Dedifferentiated amniotic fluid mesenchymal stem cell (primary cell): ENCODE results near the gene IRF1.
"Not testable (repeated sequence)": the region's sequence is repeated elsewhere in the genome, so short reads cannot be mapped to it uniquely, and the experiment has no call there.

Experiments used
- DNase-seq: peaks from one replicate; pipeline ENCODE4 v3.0.0-alpha.2; 2016; ENCODE audit errors: extremely low spot score

IRF1 gene

DNA sequence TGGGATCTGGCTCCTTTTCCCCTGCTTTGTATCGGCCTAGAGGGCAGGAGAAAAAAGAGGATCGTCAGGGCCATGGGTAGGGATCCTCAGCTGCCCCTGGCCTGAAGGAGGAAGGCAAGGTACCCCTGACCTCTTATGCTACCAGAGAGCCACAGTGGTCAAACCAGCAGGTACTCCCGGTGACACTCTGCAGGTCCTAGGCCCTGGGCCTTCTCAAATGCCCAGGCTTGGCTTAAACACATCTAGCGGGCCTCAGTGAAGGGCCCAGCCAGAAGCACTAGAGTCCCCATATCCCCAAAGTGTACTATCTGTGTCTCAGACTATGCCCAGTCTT lies 3.5 kb downstream of the IRF1 start:
- no peak for DNase-seq

DNA sequence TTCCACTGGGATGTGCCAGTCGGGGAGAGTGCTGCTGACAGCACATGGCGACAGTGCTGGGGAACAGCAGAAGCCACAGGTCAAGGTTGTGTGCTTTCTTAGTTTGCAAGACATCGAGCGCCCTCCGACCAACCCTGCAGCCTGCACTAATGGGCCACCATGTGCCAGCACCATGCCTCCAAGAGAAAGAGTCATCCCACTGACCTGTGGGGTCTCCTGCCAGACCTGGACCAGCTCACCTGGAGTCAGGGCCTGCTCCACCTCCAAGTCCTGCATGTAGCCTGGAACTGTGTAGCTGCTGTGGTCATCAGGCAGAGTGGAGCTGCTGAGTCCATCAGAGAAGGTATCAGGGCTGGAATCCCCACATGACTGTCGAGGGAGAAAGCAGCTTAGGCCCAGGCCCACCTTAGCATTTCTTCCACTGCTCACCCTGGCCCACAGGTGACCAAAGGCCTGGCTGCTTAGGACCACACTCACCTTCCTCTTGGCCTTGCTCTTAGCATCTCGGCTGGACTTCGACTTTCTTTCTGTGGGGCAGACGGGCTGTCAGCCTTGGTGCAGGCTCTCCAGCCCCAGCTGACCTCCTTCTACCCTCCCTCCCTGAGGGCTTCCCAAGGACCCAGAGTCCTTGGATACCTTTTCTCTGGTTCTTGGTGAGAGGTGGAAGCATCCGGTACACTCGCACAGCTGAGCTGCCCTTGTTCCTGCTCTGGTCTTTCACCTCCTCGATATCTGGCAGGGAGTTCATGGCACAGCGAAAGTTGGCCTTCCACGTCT lies 4.1 kb downstream of the IRF1 start:
- DNase-seq, result no peak

GRCh38 chr5:132485641-132486317 lies 4.8 kb downstream of the IRF1 start:
- DNase-seq, result no peak

GRCh38 chr5:132484876-132485640 lies 5.5 kb downstream of the IRF1 start:
- DNase-seq, result not testable (repeated sequence)

DNA sequence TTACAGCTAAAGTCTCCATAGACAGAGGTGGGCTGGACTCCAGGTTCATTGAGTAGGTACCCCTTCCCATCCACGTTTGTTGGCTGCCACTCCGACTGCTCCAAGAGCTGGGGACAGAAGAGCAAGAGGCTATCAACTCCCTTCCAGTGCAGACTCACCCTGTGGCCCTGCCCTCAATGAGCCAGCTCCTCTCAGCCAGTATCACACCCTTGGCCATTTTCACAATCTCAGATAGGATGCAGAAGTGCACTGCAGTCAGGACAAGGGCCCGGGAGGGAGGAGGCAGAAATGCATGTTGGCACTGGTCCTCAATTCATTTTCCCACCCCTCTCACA lies 6.2 kb downstream of the IRF1 start:
- no peak for DNase-seq

DNA sequence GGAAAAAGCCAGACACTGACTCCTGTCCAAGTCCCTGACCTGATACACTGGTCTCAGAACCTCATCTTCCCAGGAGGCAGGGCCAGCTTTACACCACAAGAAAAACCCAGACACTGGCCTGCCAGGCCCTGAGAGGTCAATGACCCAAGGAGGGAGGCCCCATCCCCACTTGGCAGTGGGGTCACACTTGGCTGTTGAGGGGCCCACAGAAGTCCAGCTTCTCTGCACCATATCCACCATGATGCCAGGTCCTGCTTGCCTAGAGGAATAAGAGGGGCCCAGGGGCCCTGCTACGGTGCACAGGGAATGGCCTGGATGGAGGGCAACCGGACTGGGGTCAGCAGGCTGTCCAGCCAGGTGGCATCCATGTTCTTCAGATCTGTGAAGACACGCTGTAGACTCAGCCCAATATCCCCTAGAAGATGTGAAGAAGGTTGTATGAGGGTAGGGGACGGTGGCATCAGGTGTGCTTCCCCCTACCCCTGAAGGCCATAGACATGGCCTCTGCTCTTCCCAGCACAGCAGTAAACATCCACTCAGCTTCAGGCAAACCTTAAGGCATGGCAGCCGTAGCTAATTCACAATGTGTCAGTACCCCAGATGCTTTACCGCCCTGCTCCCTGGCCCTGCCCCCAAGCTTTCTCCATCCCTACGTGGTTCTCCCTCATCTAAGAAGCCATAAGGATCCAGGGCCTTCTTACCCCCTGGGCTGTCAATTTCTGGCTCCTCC lies 6.7 kb downstream of the IRF1 start:
- DNase-seq, result no peak

GRCh38 chr5:132483101-132483500 lies 7.5 kb downstream of the IRF1 start:
- DNase-seq, result no peak

DNA sequence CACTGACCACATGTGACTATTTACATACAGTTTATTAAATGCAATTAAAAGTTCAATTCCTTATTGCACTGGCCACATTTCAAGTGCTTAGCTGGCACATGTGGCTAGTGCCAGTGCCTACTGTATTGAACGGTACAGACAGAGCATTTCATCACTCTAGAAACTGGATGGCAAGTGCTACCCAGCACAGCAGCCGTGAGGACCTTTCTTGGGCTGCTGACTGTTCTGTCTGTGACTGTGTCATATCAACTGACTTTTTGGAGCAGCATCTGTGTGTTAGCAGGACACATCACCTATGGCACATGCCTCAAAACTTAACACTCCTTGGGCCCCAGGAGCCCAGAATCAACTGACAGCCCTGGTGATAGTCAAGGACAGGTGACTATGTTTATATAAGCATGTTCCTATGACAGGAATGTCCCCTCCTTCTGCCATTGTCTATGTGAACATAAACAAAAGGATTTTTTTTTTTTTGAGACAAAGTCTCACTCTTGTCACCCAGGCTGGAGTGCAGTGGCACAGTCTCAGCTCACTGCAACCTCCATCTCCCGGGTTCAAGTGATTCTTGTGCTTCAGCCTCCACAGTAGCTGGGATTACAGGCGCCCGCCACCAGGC lies 8.9 kb downstream of the IRF1 start:
- no peak for DNase-seq

DNA sequence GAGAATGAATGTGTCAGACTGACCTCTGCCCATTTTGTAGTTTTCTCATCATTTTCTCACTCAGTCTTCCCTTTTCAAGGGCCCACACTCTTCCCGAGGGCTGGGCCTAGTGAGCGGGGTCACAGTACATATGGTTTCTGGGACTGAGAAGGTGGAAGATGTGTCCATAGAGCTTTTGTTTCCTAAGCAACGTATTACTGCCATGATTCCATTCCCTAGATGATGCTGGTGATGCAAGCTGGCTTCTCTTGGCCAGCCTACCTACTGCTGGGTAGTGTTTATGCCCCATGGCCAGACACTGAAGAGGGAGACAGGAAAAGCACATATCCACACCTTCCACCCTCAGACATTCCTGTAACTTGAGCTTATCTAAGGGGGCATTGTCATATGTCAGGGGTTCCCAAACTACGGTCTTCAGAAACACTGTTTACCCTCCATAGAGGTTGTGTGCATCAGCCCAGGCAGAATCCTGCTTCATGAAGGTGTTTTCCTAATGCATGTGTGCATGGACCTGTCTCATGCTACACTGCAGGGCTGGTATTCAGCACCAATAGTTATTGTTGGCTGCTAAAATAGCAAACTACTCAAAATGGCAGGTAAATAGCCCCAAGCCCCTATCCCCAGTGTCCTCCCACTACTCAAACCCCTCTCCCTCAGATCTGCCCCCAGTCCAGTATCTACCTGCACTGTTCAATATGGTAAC lies 9.5 kb downstream of the IRF1 start:
- no peak for DNase-seq

DNA sequence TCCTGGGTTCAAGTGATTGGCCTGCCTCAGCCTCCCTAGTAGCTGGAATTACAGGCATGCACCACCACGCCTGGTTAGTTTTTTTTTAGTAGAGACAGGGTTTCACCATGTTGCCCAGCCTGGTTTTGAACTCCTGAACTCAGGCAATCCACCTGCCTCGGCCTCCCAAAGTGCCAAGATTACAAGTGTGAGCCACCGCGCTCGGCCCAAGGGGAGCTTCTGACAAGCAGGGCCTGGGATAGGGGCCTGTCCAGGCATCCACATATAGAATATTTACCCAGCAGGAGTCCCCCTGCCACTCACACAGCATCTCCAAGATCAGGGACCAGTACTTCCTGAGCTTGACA lies 10.1 kb downstream of the IRF1 start:
- no peak for DNase-seq

DNA sequence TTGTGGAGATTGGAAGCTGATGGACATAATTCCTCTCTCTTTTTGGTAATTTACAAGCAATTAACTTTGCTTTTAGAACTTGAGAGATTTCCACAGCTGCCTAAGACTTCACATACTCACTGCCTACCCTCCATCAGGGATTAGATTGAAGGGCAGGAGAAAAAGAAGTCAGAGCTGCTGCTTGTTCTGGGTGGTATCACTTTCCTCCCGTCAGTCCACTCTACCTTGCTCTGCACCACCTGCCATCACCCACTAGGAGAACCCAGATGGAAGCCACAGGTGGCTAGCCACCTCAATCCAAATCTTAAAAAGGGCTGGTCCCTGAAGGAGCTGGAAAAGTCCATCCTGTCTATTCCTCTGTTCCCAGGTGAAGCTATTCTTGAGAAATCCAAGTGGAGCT lies 10.5 kb downstream of the IRF1 start:
- no peak for DNase-seq

DNA sequence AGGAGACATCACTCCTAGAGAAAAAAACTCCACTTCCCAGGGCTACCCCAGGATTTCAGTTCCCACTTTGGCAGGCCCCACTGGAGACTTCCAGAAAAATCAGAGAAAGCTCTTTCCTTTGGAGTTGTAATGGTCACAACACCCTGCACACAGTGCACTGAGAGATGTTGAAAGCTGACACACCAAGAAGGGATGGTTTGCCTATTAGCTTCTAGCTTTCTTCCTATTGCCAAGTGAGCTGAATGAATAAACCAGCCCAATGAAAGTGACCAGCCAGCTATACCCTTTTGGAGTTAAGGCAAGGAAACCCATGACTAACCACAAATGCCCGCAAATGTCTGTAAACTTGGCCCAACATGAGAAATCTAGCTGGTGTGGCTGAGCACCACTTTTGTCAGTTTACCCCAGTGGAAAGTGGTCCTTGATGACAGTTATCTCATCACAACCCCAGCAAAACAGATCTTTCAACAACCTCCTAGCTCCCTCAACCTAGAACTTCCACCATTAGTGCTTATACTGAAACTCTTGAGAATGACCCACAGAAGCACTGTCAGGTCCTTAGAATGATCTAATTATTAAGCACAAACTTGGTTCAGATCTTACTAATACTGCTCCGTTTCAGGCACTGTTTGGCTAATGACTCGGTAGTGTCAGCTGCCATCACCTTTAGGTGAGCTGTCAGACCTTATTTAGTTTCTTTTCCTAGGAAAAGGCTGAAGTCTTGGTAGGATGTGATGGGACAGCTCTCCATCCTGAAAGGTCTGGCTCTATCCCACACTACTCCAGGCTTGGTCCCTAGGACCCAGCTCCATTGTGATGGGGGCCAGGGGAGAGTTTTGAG lies 11.2 kb downstream of the IRF1 start:
- DNase-seq, result no peak

- no peak for DNase-seq
Measured at GRCh38 chr5:132478366-132478871, 12.2 kb downstream of the IRF1 start.

- DNase-seq, result no peak
Measured at GRCh38 chr5:132477784-132478365, 12.7 kb downstream of the IRF1 start.

- DNase-seq, result no peak
Measured at GRCh38 chr5:132476876-132477781, 13.4 kb downstream of the IRF1 start.

GRCh38 chr5:132475987-132476875 lies 14.3 kb downstream of the IRF1 start:
- DNase-seq, result no peak

- DNase-seq, result no peak
Measured at GRCh38 chr5:132475497-132475882, 15.1 kb downstream of the IRF1 start.
